ENCODE results near the gene RPS15. TPM values are rescaled to one million over a fixed set of nuclear protein-coding genes. Genes with fewer than 3 reads are reported as not detected.

RPS15 gene
- total RNA-seq, 3 donors from 2014 or later = 748 to 897 (median 892) TPM

DNA sequence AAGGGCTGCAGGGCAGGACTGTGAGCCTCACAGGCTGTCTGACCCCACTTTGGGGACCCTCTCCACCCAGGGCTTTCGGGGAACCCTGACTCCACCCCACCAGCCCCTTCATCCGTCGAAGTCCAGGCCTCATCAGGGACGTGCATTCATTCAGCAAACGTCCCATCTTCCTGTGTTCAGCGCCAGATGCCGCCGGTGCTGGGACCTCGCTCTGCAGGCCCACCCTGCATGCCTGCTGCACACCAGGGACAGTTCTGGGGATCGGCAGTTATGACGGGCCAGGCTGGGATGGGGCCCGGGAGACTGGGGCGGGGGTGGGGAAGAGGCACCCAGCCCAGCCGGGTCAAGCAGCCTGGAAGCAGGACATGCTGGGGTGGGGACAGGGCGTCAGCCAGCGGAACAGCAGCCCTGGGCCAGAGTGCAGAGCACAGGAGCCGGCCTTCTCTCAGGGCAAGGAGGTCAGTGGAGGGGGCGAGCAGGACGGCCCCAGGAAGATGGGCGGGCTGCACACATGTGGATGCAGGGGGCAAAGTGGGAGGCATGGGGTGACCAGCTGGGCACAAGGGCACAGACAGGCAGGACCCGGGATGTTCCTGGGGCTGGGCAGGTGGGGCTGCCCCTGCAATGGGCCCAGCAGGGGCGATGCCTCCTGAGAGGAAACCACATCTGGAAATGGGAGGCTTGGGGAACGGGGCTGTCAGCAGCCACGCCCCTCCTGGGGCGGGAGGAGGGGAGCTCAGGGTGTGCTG lies 42.0 kb upstream of the RPS15 start:
- ATAC-seq (peak; percentile 49), DNase-seq (no peak)
- Histone ChIP-seq H3K4me1 (ENCODE audit: low read depth) (peaks cover 11% of the 10 kb centered on the region), H3K9me3 (no peaks in the 10 kb centered on the region), H3K4me3 (no peak overlapping the region), H3K36me3 (ENCODE audit: low read depth) (peaks cover 3% of the 10 kb centered on the region)
- TF ChIP-seq, protein P1, sequence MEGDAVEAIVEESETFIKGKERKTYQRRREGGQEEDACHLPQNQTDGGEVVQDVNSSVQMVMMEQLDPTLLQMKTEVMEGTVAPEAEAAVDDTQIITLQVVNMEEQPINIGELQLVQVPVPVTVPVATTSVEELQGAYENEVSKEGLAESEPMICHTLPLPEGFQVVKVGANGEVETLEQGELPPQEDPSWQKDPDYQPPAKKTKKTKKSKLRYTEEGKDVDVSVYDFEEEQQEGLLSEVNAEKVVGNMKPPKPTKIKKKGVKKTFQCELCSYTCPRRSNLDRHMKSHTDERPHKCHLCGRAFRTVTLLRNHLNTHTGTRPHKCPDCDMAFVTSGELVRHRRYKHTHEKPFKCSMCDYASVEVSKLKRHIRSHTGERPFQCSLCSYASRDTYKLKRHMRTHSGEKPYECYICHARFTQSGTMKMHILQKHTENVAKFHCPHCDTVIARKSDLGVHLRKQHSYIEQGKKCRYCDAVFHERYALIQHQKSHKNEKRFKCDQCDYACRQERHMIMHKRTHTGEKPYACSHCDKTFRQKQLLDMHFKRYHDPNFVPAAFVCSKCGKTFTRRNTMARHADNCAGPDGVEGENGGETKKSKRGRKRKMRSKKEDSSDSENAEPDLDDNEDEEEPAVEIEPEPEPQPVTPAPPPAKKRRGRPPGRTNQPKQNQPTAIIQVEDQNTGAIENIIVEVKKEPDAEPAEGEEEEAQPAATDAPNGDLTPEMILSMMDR (IDR thresholded peaks at IDR 0.05) = no peak
- intact Hi-C loops (cut with DNase I, micrococcal nuclease) = no loop called here

DNA sequence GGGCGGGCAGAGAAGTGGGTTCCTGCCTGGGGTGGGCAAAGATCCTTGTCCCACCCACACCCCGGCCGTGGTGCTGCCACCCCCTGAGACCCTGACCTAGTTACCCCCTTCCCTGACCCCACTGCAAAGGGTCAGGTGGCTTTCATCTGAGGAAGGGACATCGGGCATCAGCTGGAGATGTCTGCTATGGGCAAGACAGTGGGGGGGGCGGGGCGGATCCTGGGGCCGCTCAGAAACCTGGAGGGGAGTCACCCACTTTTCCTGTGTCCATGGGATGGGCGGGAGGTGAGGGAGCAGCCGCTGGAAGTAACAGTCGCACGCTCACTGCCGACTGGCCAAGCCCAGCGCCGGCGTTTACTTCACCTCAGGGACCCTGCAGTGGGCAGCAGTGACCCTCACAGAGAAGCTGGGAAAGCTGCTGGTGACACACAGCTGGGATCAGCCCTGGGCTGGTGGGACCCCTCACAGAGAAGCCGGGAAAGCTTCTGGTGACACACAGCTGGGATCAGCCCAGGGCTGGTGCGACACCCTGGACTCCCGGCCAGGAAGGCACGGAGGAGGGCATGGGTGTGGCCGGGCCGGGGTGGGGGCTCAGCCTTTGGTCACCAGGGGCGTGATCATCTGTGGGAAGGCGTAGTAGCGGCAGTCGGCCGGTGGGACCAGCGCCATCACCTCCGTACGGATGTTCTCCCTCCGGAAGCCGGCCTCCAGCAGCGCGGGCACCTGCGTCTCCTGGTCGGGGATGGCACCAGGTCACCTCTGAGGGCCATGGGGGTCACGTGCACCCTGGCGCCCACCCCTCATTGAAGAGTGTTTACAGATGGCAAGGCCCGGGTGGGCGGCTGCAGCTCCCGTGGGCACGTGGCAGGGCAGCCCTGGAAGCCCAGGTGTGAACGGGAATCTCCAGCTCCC lies 41.2 kb upstream of the RPS15 start:
- Histone ChIP-seq H3K4me3 (no peak overlapping the region), H3K36me3 (ENCODE audit: low read depth) (peaks cover 3% of the 10 kb centered on the region), H3K4me1 (ENCODE audit: low read depth) (peaks cover 11% of the 10 kb centered on the region), H3K9me3 (no peaks in the 10 kb centered on the region)
- intact Hi-C loops (cut with DNase I, micrococcal nuclease) = no loop called here
- DNase-seq (no peak), ATAC-seq (peak; percentile 11)
- TF ChIP-seq, protein P1 (IDR thresholded peaks at IDR 0.05) = no peak

DNA sequence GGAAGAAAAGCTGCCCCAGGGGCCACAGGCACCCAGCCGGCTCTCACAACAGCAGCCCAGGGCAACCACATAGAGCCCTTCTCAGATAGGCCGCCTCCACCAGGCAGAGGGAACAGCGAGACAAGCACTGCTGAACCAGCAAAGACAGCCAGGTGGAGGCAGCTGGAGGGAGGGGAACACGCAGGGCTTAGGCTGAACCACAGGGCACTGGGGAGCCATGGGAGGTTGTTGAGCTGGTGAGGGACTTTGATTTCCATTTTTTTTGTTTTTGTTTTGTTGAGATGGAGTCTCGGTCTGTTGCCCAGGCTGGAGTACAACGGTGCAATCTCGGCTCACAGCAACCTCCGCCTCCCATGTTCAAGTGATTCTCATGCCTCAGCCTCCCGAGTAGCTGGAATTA lies 40.4 kb upstream of the RPS15 start:
- Histone ChIP-seq H3K4me3 (no peak overlapping the region), H3K36me3 (ENCODE audit: low read depth) (no peaks in the 10 kb centered on the region), H3K9me3 (no peaks in the 10 kb centered on the region), H3K4me1 (ENCODE audit: low read depth) (peaks cover 11% of the 10 kb centered on the region)
- DNase-seq = no peak
- intact Hi-C loops (cut with DNase I, micrococcal nuclease) = no loop called here
- TF ChIP-seq, protein P1 (IDR thresholded peaks at IDR 0.05) = no peak
- no peak for ATAC-seq

DNA sequence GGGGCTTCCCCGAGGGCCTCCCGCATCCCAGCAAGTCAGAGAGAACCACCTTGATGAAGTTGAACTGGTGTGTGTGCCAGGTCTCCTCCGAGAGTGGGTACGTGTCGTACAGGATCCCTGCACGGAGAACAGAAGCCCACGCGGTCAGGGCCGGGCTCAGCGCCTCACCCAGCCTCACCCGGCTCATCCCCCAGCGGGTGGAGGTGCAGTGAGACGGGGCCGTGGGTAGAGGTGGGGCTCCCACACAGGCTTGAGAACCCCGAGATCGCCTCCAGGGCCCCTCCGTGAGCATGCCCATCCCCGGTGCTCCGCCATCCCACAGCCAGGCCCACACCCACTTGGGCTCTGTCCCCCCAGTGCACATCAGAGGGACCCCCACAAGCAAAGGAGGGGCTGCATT lies 39.1 kb upstream of the RPS15 start:
- ATAC-seq (no peak), DNase-seq (no peak)
- intact Hi-C loops (cut with DNase I, micrococcal nuclease) = no loop called here
- Histone ChIP-seq H3K9me3 (no peaks in the 10 kb centered on the region), H3K36me3 (ENCODE audit: low read depth) (no peaks in the 10 kb centered on the region), H3K4me1 (ENCODE audit: low read depth) (peaks cover 11% of the 10 kb centered on the region), H3K4me3 (no peak overlapping the region)
- TF ChIP-seq, protein P1 (IDR thresholded peaks at IDR 0.05) = no peak

DNA sequence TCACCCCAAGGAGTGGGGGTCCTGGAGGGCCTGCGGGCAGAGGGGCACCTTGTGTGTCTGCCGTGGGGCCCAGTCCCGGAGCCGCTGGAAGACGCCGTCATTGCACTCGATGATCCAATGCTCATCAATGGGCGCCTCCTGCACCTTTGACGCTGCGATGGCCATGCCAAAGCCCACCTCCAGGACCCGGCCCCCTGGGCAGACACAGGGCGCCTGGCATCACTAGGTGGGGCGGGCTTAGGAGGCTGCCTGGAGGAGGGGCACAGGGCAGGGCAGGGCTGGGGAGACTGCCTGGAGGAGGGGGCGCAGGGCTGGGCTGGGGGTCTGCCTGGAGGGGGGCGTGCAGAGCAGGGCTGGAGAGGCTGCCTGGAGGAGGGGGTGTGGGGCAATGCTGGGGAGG lies 38.5 kb upstream of the RPS15 start:
- no peak for DNase-seq
- no peak for ATAC-seq
- Histone ChIP-seq H3K4me3 (no peak overlapping the region), H3K36me3 (ENCODE audit: low read depth) (no peaks in the 10 kb centered on the region), H3K9me3 (no peaks in the 10 kb centered on the region), H3K4me1 (ENCODE audit: low read depth) (peaks cover 11% of the 10 kb centered on the region)
- intact Hi-C loops (cut with DNase I, micrococcal nuclease) = no loop called here
- TF ChIP-seq, protein P1 (IDR thresholded peaks at IDR 0.05) = no peak
